WERI-Rb-1 (cell line): Measurements from ENCODE around the gene PTPN20.
"Not testable (repeated sequence)": the region's sequence is repeated elsewhere in the genome, so short reads cannot be mapped to it uniquely, and the experiment has no call there.

Experiments used
- DNase-seq: peaks from one replicate; pipeline ENCODE4 v3.0.0-alpha.2; 2020
- H3K27ac ChIP-seq: fragments of 250-450 bp; sonication (Bioruptor Pico); 2 replicates; pipeline ENCODE4 v1.5.1; 2020; ENCODE audit warnings: mild to moderate bottlenecking, moderate library complexity
- H3K27me3 ChIP-seq: fragments of 250-450 bp; sonication (Bioruptor Pico); 2 replicates; pipeline ENCODE4 v1.5.1; 2021; ENCODE audit warnings: mild to moderate bottlenecking, low read depth, moderate library complexity; ENCODE audit not compliant: insufficient read depth, severe bottlenecking
- H3K36me3 ChIP-seq: fragments of 250-450 bp; sonication (Bioruptor Pico); 2 replicates; pipeline ENCODE4 v1.5.1; 2020; ENCODE audit warnings: mild to moderate bottlenecking, moderate library complexity
- H3K4me3 ChIP-seq: 2 replicates; pipeline ENCODE4 v1.5.1; 2011; ENCODE audit warnings: low read depth, mild to moderate bottlenecking, control low read depth, low read length
- H3K9me3 ChIP-seq: fragments of 250-450 bp; sonication (Bioruptor Pico); 2 replicates; pipeline ENCODE4 v1.5.1; 2021; ENCODE audit warnings: mild to moderate bottlenecking, moderate library complexity; ENCODE audit not compliant: severe bottlenecking

PTPN20 gene

GRCh38 chr10:46907185-46908117 lies 3.8 kb upstream of the PTPN20 start:
- H3K36me3 ChIP-seq, H3K4me3 ChIP-seq, H3K27me3 ChIP-seq, H3K27ac ChIP-seq, H3K9me3 ChIP-seq, DNase-seq: not testable (repeated sequence)

- H3K9me3 ChIP-seq, DNase-seq, H3K27ac ChIP-seq, H3K4me3 ChIP-seq, H3K27me3 ChIP-seq, H3K36me3 ChIP-seq: not testable (repeated sequence)
Observed at GRCh38 chr10:46922498-46922897, 11.3 kb downstream of the PTPN20 start.

GRCh38 chr10:46925156-46925555 lies 13.9 kb downstream of the PTPN20 start:
- H3K4me3 ChIP-seq, H3K36me3 ChIP-seq, H3K27ac ChIP-seq, H3K9me3 ChIP-seq, DNase-seq, H3K27me3 ChIP-seq: not testable (repeated sequence)

GRCh38 chr10:46925853-46926252 lies 14.6 kb downstream of the PTPN20 start:
- not testable (repeated sequence) for H3K27me3 ChIP-seq, H3K4me3 ChIP-seq, H3K27ac ChIP-seq, H3K9me3 ChIP-seq, DNase-seq, H3K36me3 ChIP-seq

- H3K36me3 ChIP-seq, H3K4me3 ChIP-seq, H3K9me3 ChIP-seq, H3K27ac ChIP-seq, H3K27me3 ChIP-seq, DNase-seq: not testable (repeated sequence)
Observed at GRCh38 chr10:46928810-46929209, 17.6 kb downstream of the PTPN20 start.

- not testable (repeated sequence) for H3K27me3 ChIP-seq, H3K4me3 ChIP-seq, DNase-seq, H3K27ac ChIP-seq, H3K9me3 ChIP-seq, H3K36me3 ChIP-seq
Observed at GRCh38 chr10:46932383-46932782, 21.2 kb downstream of the PTPN20 start.

GRCh38 chr10:46941091-46941490 lies 29.9 kb downstream of the PTPN20 start:
- not testable (repeated sequence) for H3K27me3 ChIP-seq, DNase-seq, H3K4me3 ChIP-seq, H3K27ac ChIP-seq, H3K36me3 ChIP-seq, H3K9me3 ChIP-seq

GRCh38 chr10:46948687-46949518 lies 37.7 kb downstream of the PTPN20 start:
- H3K9me3 ChIP-seq, H3K4me3 ChIP-seq, DNase-seq, H3K36me3 ChIP-seq, H3K27me3 ChIP-seq, H3K27ac ChIP-seq: not testable (repeated sequence)

- H3K9me3 ChIP-seq: not testable (repeated sequence)
Observed at GRCh38 chr10:46952540-46952939, 41.3 kb downstream of the PTPN20 start.

GRCh38 chr10:46960742-46961141 lies 49.5 kb downstream of the PTPN20 start:
- not testable (repeated sequence) for H3K27me3 ChIP-seq, H3K36me3 ChIP-seq, H3K9me3 ChIP-seq, DNase-seq, H3K27ac ChIP-seq, H3K4me3 ChIP-seq

More at GRCh38 chr10:46952540-46952939, 41.3 kb downstream of the PTPN20 start:
- H3K36me3 ChIP-seq, H3K27ac ChIP-seq, DNase-seq, H3K4me3 ChIP-seq, H3K27me3 ChIP-seq: not testable (repeated sequence)

GRCh38 chr10:46963356-46963755 lies 52.1 kb downstream of the PTPN20 start:
- not testable (repeated sequence) for H3K27ac ChIP-seq, H3K27me3 ChIP-seq, H3K4me3 ChIP-seq, H3K36me3 ChIP-seq, H3K9me3 ChIP-seq, DNase-seq

GRCh38 chr10:46967013-46967412 lies 55.8 kb downstream of the PTPN20 start:
- H3K9me3 ChIP-seq, H3K36me3 ChIP-seq, DNase-seq: not testable (repeated sequence)

GRCh38 chr10:46980223-46980622 lies 69.0 kb downstream of the PTPN20 start:
- not testable (repeated sequence) for H3K9me3 ChIP-seq, H3K4me3 ChIP-seq, DNase-seq, H3K27me3 ChIP-seq, H3K36me3 ChIP-seq, H3K27ac ChIP-seq

More at GRCh38 chr10:46967013-46967412, 55.8 kb downstream of the PTPN20 start:
- not testable (repeated sequence) for H3K27ac ChIP-seq, H3K4me3 ChIP-seq, H3K27me3 ChIP-seq

- DNase-seq, H3K4me3 ChIP-seq, H3K27ac ChIP-seq, H3K27me3 ChIP-seq, H3K36me3 ChIP-seq, H3K9me3 ChIP-seq: not testable (repeated sequence)
Observed at GRCh38 chr10:46987233-46987924, 76.2 kb downstream of the PTPN20 start.
